Right lobe of liver (tissue), 4 donors: Measurements from ENCODE around the gene GUCA2A.

Source experiments
- POLR2A ChIP-seq: fragments of 450-650 bp; IDR thresholded peaks from one replicate; pipeline ENCODE4 v1.6.1; 2017; ENCODE audit warnings: antibody characterized with exemption, mild to moderate bottlenecking
- TF ChIP-seq, protein P1 (sequence below), 4 donors: fragments of 200-600 bp in 3 of 4; fragments of 450-650 bp in 1 of 4; IDR thresholded peaks; one replicate each; pipeline versions ENCODE4 v1.5.1 to v1.8.0; 2016 to 2022; ENCODE audit warnings: antibody characterized with exemption in 4 of 4, mild to moderate bottlenecking in 2 of 4
- donor health status: DM: no; HTN: no; CAD: no.
- donor health status: DM: no; HTN: no; CAD: no.
- donor health status: DM: no; HTN: yes; CAD: no.

DNA sequence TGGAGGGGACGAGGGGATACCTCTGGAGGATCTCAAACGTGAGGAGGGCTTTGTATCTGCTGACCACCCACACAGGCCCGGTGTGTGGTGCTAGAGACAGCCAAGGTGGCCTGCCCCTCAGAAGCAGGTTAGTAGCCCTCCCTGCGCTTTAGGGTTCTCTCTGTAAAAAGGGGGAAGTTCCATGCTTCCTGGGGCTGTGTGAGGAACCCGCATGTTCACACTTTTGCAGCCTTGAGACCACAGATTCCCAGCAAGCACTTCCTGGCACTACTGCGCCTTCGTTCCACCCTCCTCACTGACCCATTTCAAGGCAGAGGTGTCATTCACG, 19.2 kb downstream of the GUCA2A start:
- TF ChIP-seq POLR2A = no peak
- TF ChIP-seq, protein P1, sequence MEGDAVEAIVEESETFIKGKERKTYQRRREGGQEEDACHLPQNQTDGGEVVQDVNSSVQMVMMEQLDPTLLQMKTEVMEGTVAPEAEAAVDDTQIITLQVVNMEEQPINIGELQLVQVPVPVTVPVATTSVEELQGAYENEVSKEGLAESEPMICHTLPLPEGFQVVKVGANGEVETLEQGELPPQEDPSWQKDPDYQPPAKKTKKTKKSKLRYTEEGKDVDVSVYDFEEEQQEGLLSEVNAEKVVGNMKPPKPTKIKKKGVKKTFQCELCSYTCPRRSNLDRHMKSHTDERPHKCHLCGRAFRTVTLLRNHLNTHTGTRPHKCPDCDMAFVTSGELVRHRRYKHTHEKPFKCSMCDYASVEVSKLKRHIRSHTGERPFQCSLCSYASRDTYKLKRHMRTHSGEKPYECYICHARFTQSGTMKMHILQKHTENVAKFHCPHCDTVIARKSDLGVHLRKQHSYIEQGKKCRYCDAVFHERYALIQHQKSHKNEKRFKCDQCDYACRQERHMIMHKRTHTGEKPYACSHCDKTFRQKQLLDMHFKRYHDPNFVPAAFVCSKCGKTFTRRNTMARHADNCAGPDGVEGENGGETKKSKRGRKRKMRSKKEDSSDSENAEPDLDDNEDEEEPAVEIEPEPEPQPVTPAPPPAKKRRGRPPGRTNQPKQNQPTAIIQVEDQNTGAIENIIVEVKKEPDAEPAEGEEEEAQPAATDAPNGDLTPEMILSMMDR (IDR thresholded peaks at IDR 0.05) = no peak
